Adrenal gland (tissue), 5 donors: ENCODE measurements around the gene GABBR1.

Source experiments
- POLR2A ChIP-seq, 2 donors: fragments of 450-650 bp; IDR thresholded peaks; one replicate each; pipeline ENCODE4 v1.6.1; 2017; ENCODE audit warnings: antibody characterized with exemption in 2 of 2, mild to moderate bottlenecking in 2 of 2, moderate library complexity in 1 of 2
- TF ChIP-seq, protein P1 (sequence below), 6 experiments: fragments of 450-650 bp in 4 of 6; fragments of 200-600 bp in 2 of 6; sonication (generic) in 1 of 6; IDR thresholded peaks; 1 replicate in 5 of 6; 2 replicates in 1 of 6; pipeline versions ENCODE4 v1.5.1 to v1.8.0; 2016 to 2021; ENCODE audit warnings: antibody characterized with exemption in 6 of 6, mild to moderate bottlenecking in 2 of 6, moderate library complexity in 1 of 6
- donor health status: DM: no; HTN: no; CAD: no.

GRCh38 chr6:29522227-29522626, 110.8 kb downstream of the GABBR1 start:
- TF ChIP-seq, protein P1, sequence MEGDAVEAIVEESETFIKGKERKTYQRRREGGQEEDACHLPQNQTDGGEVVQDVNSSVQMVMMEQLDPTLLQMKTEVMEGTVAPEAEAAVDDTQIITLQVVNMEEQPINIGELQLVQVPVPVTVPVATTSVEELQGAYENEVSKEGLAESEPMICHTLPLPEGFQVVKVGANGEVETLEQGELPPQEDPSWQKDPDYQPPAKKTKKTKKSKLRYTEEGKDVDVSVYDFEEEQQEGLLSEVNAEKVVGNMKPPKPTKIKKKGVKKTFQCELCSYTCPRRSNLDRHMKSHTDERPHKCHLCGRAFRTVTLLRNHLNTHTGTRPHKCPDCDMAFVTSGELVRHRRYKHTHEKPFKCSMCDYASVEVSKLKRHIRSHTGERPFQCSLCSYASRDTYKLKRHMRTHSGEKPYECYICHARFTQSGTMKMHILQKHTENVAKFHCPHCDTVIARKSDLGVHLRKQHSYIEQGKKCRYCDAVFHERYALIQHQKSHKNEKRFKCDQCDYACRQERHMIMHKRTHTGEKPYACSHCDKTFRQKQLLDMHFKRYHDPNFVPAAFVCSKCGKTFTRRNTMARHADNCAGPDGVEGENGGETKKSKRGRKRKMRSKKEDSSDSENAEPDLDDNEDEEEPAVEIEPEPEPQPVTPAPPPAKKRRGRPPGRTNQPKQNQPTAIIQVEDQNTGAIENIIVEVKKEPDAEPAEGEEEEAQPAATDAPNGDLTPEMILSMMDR (IDR thresholded peaks at IDR 0.05), result no peak
- no peak for TF ChIP-seq POLR2A (IDR thresholded peaks at IDR 0.05)
